GM12878 (cell line): ENCODE results near the gene MAK.
"Not testable (repeated sequence)": the region's sequence is repeated elsewhere in the genome, so short reads cannot be mapped to it uniquely, and the experiment has no call there.

Experiments
- POLR2A ChIP-seq: IDR thresholded peaks from 2 replicates; pipeline ENCODE4 v1.6.1; 2011; ENCODE audit warnings: low read depth, mild to moderate bottlenecking, low read length
- SREBF2 ChIP-seq: IDR thresholded peaks from 2 replicates; pipeline ENCODE4 v1.6.1; 2012; ENCODE audit warnings: mild to moderate bottlenecking, low read length
- TF ChIP-seq, protein P1 (sequence below), 3 experiments: IDR thresholded peaks in 2 of 3; conservative IDR thresholded peaks in 1 of 3; 2 replicates each; pipeline ENCODE4 v1.5.1; 2011; ENCODE audit warnings: low read depth in 3 of 3, low read length in 3 of 3, mild to moderate bottlenecking in 3 of 3, control low read depth in 2 of 3, moderate library complexity in 2 of 3, inconsistent platforms in 1 of 3, mixed read lengths in 1 of 3; ENCODE audit not compliant: control insufficient read depth in 2 of 3, insufficient read depth in 1 of 3; ENCODE audit errors: extremely low read depth in 1 of 3

DNA sequence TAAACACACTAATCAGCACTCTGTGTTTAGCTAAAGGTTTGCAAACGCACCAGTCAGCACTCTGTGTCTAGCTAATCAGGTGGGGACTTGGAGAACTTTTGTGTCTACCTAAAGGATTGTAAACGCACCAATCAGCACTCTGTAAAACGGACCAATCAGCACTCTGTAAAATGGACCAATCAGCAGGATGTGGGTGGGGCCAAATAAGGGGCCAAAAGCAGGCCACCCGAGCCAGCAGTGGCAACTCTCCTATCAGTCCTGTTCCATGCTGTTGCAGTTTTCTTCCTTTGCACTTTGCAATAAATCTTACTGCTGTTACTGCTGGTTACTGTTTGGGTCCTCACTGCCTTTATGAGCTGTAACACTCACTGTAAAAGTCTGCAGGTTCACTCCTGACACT is 96.7 kb downstream of the MAK start:
- not testable (repeated sequence) for TF ChIP-seq POLR2A, SREBF2
- TF ChIP-seq, protein P1, sequence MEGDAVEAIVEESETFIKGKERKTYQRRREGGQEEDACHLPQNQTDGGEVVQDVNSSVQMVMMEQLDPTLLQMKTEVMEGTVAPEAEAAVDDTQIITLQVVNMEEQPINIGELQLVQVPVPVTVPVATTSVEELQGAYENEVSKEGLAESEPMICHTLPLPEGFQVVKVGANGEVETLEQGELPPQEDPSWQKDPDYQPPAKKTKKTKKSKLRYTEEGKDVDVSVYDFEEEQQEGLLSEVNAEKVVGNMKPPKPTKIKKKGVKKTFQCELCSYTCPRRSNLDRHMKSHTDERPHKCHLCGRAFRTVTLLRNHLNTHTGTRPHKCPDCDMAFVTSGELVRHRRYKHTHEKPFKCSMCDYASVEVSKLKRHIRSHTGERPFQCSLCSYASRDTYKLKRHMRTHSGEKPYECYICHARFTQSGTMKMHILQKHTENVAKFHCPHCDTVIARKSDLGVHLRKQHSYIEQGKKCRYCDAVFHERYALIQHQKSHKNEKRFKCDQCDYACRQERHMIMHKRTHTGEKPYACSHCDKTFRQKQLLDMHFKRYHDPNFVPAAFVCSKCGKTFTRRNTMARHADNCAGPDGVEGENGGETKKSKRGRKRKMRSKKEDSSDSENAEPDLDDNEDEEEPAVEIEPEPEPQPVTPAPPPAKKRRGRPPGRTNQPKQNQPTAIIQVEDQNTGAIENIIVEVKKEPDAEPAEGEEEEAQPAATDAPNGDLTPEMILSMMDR (IDR thresholded peaks at IDR 0.05 in 2 of 3, conservative IDR thresholded peaks at IDR 0.05 in 1 of 3; ENCODE audit: control insufficient read depth in 2 of 3, extremely low read depth in 1 of 3, insufficient read depth in 1 of 3, low read depth in 3 of 3, low read length in 3 of 3) = not testable (repeated sequence)
